Progenitor cell of endocrine pancreas (in vitro differentiated cells): Measurements from ENCODE around the gene NLRC5. TPM values are rescaled to one million over a fixed set of nuclear protein-coding genes. Genes with fewer than 3 reads are reported as not detected.

Source experiments
- DNase-seq: peaks from one replicate; pipeline ENCODE4 v3.0.0; 2021; ENCODE audit warnings: low spot score; ENCODE audit not compliant: unreplicated experiment
- H3K27ac Mint-ChIP-seq: 2 replicates; pipeline ENCODE4 v1.8.0; 2021; ENCODE audit warnings: mild to moderate bottlenecking, moderate library complexity, mixed read lengths
- H3K27me3 Mint-ChIP-seq: 2 replicates; pipeline ENCODE4 v1.8.0; 2021; ENCODE audit warnings: mixed read lengths
- H3K36me3 Mint-ChIP-seq: 2 replicates; pipeline ENCODE4 v1.8.0; 2022; ENCODE audit warnings: mixed read lengths; ENCODE audit not compliant: insufficient read depth
- H3K4me1 Mint-ChIP-seq: 2 replicates; pipeline ENCODE4 v1.8.0; 2021; ENCODE audit warnings: low read depth, mixed read lengths
- H3K4me3 Mint-ChIP-seq: 2 replicates; pipeline ENCODE4 v1.8.0; 2021; ENCODE audit warnings: low read depth, mild to moderate bottlenecking, moderate library complexity, mixed read lengths
- H3K9me3 Mint-ChIP-seq: 2 replicates; pipeline ENCODE4 v1.8.0; 2021; ENCODE audit warnings: low read depth, mixed read lengths
- total RNA-seq: library from RNA; stranded (reverse); gene quantifications from 2 replicates; pipeline ENCODE4 v1.2.1, GENCODE V29; 2021
- TF ChIP-seq, protein P1 (sequence below): fragments of 200-600 bp; sonication (generic); IDR thresholded peaks from one replicate; pipeline ENCODE4 v1.5.0; 2021; ENCODE audit warnings: antibody characterized with exemption, mild to moderate bottlenecking; ENCODE audit not compliant: unreplicated experiment

Gene NLRC5
- total RNA-seq, 1 donor from 2014 or later, result not detected

- H3K27ac Mint-ChIP-seq, result no peak overlapping the region
- DNase-seq, result no peak
- TF ChIP-seq, protein P1, sequence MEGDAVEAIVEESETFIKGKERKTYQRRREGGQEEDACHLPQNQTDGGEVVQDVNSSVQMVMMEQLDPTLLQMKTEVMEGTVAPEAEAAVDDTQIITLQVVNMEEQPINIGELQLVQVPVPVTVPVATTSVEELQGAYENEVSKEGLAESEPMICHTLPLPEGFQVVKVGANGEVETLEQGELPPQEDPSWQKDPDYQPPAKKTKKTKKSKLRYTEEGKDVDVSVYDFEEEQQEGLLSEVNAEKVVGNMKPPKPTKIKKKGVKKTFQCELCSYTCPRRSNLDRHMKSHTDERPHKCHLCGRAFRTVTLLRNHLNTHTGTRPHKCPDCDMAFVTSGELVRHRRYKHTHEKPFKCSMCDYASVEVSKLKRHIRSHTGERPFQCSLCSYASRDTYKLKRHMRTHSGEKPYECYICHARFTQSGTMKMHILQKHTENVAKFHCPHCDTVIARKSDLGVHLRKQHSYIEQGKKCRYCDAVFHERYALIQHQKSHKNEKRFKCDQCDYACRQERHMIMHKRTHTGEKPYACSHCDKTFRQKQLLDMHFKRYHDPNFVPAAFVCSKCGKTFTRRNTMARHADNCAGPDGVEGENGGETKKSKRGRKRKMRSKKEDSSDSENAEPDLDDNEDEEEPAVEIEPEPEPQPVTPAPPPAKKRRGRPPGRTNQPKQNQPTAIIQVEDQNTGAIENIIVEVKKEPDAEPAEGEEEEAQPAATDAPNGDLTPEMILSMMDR, result no peak
- peaks cover 8% of the 10 kb centered on the region for H3K27me3 Mint-ChIP-seq
- H3K36me3 Mint-ChIP-seq, result no peaks in the 10 kb centered on the region
- H3K9me3 Mint-ChIP-seq, result no peaks in the 10 kb centered on the region
- no peaks in the 10 kb centered on the region for H3K4me1 Mint-ChIP-seq
- H3K4me3 Mint-ChIP-seq, result no peak overlapping the region
Observed at GRCh38 chr16:57008440-57008839, 19.1 kb downstream of the NLRC5 start.

- no peak for DNase-seq
- Mint-ChIP-seq H3K9me3 (no peaks in the 10 kb centered on the region), H3K4me3 (no peak overlapping the region), H3K27me3 (peaks cover 4% of the 10 kb centered on the region), H3K4me1 (no peaks in the 10 kb centered on the region), H3K27ac (peak overlapping the region; percentile 3), H3K36me3 (no peaks in the 10 kb centered on the region)
- TF ChIP-seq, protein P1, result no peak
Observed at GRCh38 chr16:57009643-57010170, 20.4 kb downstream of the NLRC5 start.

GRCh38 chr16:57012353-57012752 lies 23.0 kb downstream of the NLRC5 start:
- Mint-ChIP-seq H3K27ac (no peak overlapping the region), H3K9me3 (no peaks in the 10 kb centered on the region), H3K4me3 (no peak overlapping the region), H3K4me1 (no peaks in the 10 kb centered on the region), H3K36me3 (no peaks in the 10 kb centered on the region), H3K27me3 (peaks cover 12% of the 10 kb centered on the region)
- TF ChIP-seq, protein P1, result no peak
- no peak for DNase-seq

GRCh38 chr16:57013229-57013628 lies 23.9 kb downstream of the NLRC5 start:
- DNase-seq, result no peak
- no peaks in the 10 kb centered on the region for H3K9me3 Mint-ChIP-seq
- no peak overlapping the region for H3K4me3 Mint-ChIP-seq
- TF ChIP-seq, protein P1, result no peak
- no peaks in the 10 kb centered on the region for H3K36me3 Mint-ChIP-seq
- peaks cover 15% of the 10 kb centered on the region for H3K27me3 Mint-ChIP-seq
- H3K4me1 Mint-ChIP-seq, result no peaks in the 10 kb centered on the region
- H3K27ac Mint-ChIP-seq, result no peak overlapping the region

GRCh38 chr16:57013902-57014301 lies 24.5 kb downstream of the NLRC5 start:
- Mint-ChIP-seq H3K27me3 (peaks cover 18% of the 10 kb centered on the region), H3K4me1 (no peaks in the 10 kb centered on the region), H3K27ac (no peak overlapping the region), H3K9me3 (no peaks in the 10 kb centered on the region), H3K36me3 (no peaks in the 10 kb centered on the region), H3K4me3 (no peak overlapping the region)
- TF ChIP-seq, protein P1, result no peak
- DNase-seq, result no peak
